ENCODE results near the gene FBXO24.

Gene FBXO24

GRCh38 chr7:100620804-100621203 is 34.7 kb downstream of the FBXO24 start:
- DNase-seq (ENCODE audit: low spot score) = no peak

GRCh38 chr7:100621554-100621953 is 35.4 kb downstream of the FBXO24 start:
- no peak for DNase-seq (ENCODE audit: low spot score)

GRCh38 chr7:100623951-100624824 is 38.1 kb downstream of the FBXO24 start:
- no peak for DNase-seq (ENCODE audit: low spot score)

- no peak for DNase-seq (ENCODE audit: low spot score)
These were observed 39.9 kb downstream of the FBXO24 start for GRCh38 chr7:100626055-100626454.

GRCh38 chr7:100626530-100627237 is 40.6 kb downstream of the FBXO24 start:
- peak; percentile 97 for DNase-seq (ENCODE audit: low spot score)

GRCh38 chr7:100627238-100627549 is 41.1 kb downstream of the FBXO24 start:
- DNase-seq (ENCODE audit: low spot score) = no peak

GRCh38 chr7:100629117-100629716 is 43.1 kb downstream of the FBXO24 start:
- DNase-seq (ENCODE audit: low spot score) = no peak

GRCh38 chr7:100630066-100630465 is 43.9 kb downstream of the FBXO24 start:
- no peak for DNase-seq (ENCODE audit: low spot score)

- DNase-seq (ENCODE audit: low spot score) = peak; percentile 62
These were observed 47.0 kb downstream of the FBXO24 start for GRCh38 chr7:100632951-100633717.

- DNase-seq (ENCODE audit: low spot score) = no peak
These were observed 53.9 kb downstream of the FBXO24 start for GRCh38 chr7:100639995-100640516.

- DNase-seq (ENCODE audit: low spot score) = no peak
These were observed 54.7 kb downstream of the FBXO24 start for GRCh38 chr7:100640517-100641440.

GRCh38 chr7:100641463-100641859 is 55.3 kb downstream of the FBXO24 start, which contains the start of gene TFR2:
Gene TFR2 (minus strand): TSS chr7:100641552. CDS start chr7:100641509, 43 bp downstream.
- no peak for DNase-seq (ENCODE audit: low spot score)

- DNase-seq (ENCODE audit: low spot score) = no peak
These were observed 55.9 kb downstream of the FBXO24 start for GRCh38 chr7:100641860-100642533.

GRCh38 chr7:100642534-100642907 is 56.4 kb downstream of the FBXO24 start:
- no peak for DNase-seq (ENCODE audit: low spot score)

- DNase-seq (ENCODE audit: low spot score) = no peak
These were observed 63.9 kb downstream of the FBXO24 start for GRCh38 chr7:100649826-100650565.

Data from GM03348 (cell line).